Myocyte (in vitro differentiated cells): ENCODE data around the gene SPATA1. TPM values are rescaled to one million over a fixed set of nuclear protein-coding genes. Genes with fewer than 3 reads are reported as not detected.
"Not testable (repeated sequence)": the region's sequence is repeated elsewhere in the genome, so short reads cannot be mapped to it uniquely, and the experiment has no call there.

Experiments used
- DNase-seq: peaks from one replicate; pipeline ENCODE4 v3.0.0-alpha.2; 2012; ENCODE audit warnings: low read depth
- total RNA-seq: library from RNA; depleted of rRNA; stranded (reverse); fragments of >200 nt; gene quantifications from 2 replicates; pipeline ENCODE4 v1.2.3, GENCODE V29; 2014

Gene SPATA1
- total RNA-seq, 1 donor from 2014 or later = 0.19 TPM

GRCh38 chr1:84584126-84584525, 77.9 kb downstream of the SPATA1 start:
- no peak for DNase-seq

GRCh38 chr1:84585803-84586202, 79.6 kb downstream of the SPATA1 start:
- no peak for DNase-seq

GRCh38 chr1:84587099-84587498, 80.9 kb downstream of the SPATA1 start:
- DNase-seq = peak; percentile 83

- DNase-seq = not testable (repeated sequence)
Measured at GRCh38 chr1:84594959-84595358, 88.8 kb downstream of the SPATA1 start.

- DNase-seq = no peak
Measured at GRCh38 chr1:84597011-84597410, 90.8 kb downstream of the SPATA1 start.

GRCh38 chr1:84598418-84598817, 92.2 kb downstream of the SPATA1 start:
- DNase-seq = no peak

- DNase-seq = peak; percentile 71
Measured at GRCh38 chr1:84598846-84599741, 92.9 kb downstream of the SPATA1 start.

- no peak for DNase-seq
Measured at GRCh38 chr1:84600796-84601195, 94.6 kb downstream of the SPATA1 start.

GRCh38 chr1:84603223-84603622, 97.0 kb downstream of the SPATA1 start:
- peak; percentile 47 for DNase-seq

- DNase-seq = peak; percentile 67
Measured at GRCh38 chr1:84603941-84604830, 98.0 kb downstream of the SPATA1 start.

GRCh38 chr1:84605157-84605556, 99.0 kb downstream of the SPATA1 start:
- DNase-seq = no peak

GRCh38 chr1:84606977-84607376, 100.8 kb downstream of the SPATA1 start:
- no peak for DNase-seq

GRCh38 chr1:84611091-84611490, 104.9 kb downstream of the SPATA1 start:
- DNase-seq = no peak

- DNase-seq = peak; percentile 30
Measured at GRCh38 chr1:84611796-84612195, 105.6 kb downstream of the SPATA1 start.

GRCh38 chr1:84613026-84613425, 106.8 kb downstream of the SPATA1 start:
- DNase-seq = no peak

- DNase-seq = no peak
Measured at GRCh38 chr1:84613887-84614286, 107.7 kb downstream of the SPATA1 start.

- DNase-seq = no peak
Measured at GRCh38 chr1:84615790-84616189, 109.6 kb downstream of the SPATA1 start.

Other genes starting within 250 kb of the SPATA1 start
- gene SAMD13, start 204.7 kb upstream of the SPATA1 start, total RNA-seq = 0.70 and 0.99 TPM in 2 replicates
- not detected in 2 replicates for gene DNASE2B, start 107.9 kb upstream of the SPATA1 start, total RNA-seq
- gene RPF1, start 27.1 kb upstream of the SPATA1 start, total RNA-seq = 34.1 and 36.0 TPM in 2 replicates
- gene GNG5, start 195 bp downstream of the SPATA1 start, total RNA-seq = 97.8 and 157 TPM in 2 replicates
- gene CTBS, start 68.1 kb downstream of the SPATA1 start, total RNA-seq = 9.5 and 10.2 TPM in 2 replicates
- 56.9 and 62.4 TPM in 2 replicates for gene SSX2IP, start 184.1 kb downstream of the SPATA1 start, total RNA-seq